ENCODE results near the gene TFPI.
A peak's percentile ranks its signal among the peaks of the same experiment; 100 is the strongest.

TFPI gene

GRCh38 chr2:187590175-187590574 is 35.9 kb upstream of the TFPI start:
- no peak overlapping the region for H3K4me2 ChIP-seq
- H3K79me2 ChIP-seq (ENCODE audit: insufficient read depth, low read depth) = no peaks in the 10 kb centered on the region
- H3K36me3 ChIP-seq (ENCODE audit: insufficient read depth) = no peaks in the 10 kb centered on the region
- no peak for TF ChIP-seq CTCF (conservative IDR thresholded peaks at IDR 0.05; ENCODE audit: low read depth, low read length)
- no peaks in the 10 kb centered on the region for H4K20me1 ChIP-seq (ENCODE audit: insufficient read depth)
- no peaks in the 10 kb centered on the region for H3K27me3 ChIP-seq (ENCODE audit: insufficient read depth, low read depth)
- no peak overlapping the region for H2AFZ ChIP-seq (ENCODE audit: low read depth)
- H3K4me3 ChIP-seq (IDR thresholded peaks at IDR 0.05; ENCODE audit: insufficient read depth, low read depth, low read length) = no peak overlapping the region
- no peak overlapping the region for H3K27ac ChIP-seq
- H3K9ac ChIP-seq = no peak overlapping the region
- peaks cover 4% of the 10 kb centered on the region for H3K4me1 ChIP-seq (ENCODE audit: low read depth, poor library complexity, severe bottlenecking)

GRCh38 chr2:187586011-187586641 is 31.9 kb upstream of the TFPI start:
- no peak for TF ChIP-seq CTCF (conservative IDR thresholded peaks at IDR 0.05; ENCODE audit: low read depth, low read length)
- no peaks in the 10 kb centered on the region for H3K79me2 ChIP-seq (ENCODE audit: insufficient read depth, low read depth)
- no peaks in the 10 kb centered on the region for H4K20me1 ChIP-seq (ENCODE audit: insufficient read depth)
- H3K27ac ChIP-seq = no peak overlapping the region
- H2AFZ ChIP-seq (ENCODE audit: low read depth) = no peak overlapping the region
- no peaks in the 10 kb centered on the region for H3K36me3 ChIP-seq (ENCODE audit: insufficient read depth)
- H3K4me2 ChIP-seq = no peak overlapping the region
- H3K4me3 ChIP-seq (IDR thresholded peaks at IDR 0.05; ENCODE audit: insufficient read depth, low read depth, low read length) = no peak overlapping the region
- no peaks in the 10 kb centered on the region for H3K27me3 ChIP-seq (ENCODE audit: insufficient read depth, low read depth)
- H3K9ac ChIP-seq = no peak overlapping the region
- H3K4me1 ChIP-seq (ENCODE audit: low read depth, poor library complexity, severe bottlenecking) = peaks cover 11% of the 10 kb centered on the region

- Histone ChIP-seq H3K4me1 (ENCODE audit: low read depth, poor library complexity, severe bottlenecking) (peaks cover 18% of the 10 kb centered on the region), H3K9ac (0 out of 2 replicates have a peak overlapping the region, but pooled peaks have one; percentile 17), H3K4me3 (IDR thresholded peaks at IDR 0.05; ENCODE audit: insufficient read depth, low read depth, low read length) (peak overlapping the region; percentile 89), H3K79me2 (ENCODE audit: insufficient read depth, low read depth) (no peaks in the 10 kb centered on the region), H3K4me2 (peak overlapping the region; percentile 86), H4K20me1 (ENCODE audit: insufficient read depth) (no peaks in the 10 kb centered on the region), H3K36me3 (ENCODE audit: insufficient read depth) (no peaks in the 10 kb centered on the region), H3K27ac (0 out of 2 replicates have a peak overlapping the region, but pooled peaks have one; percentile 8), H3K27me3 (ENCODE audit: insufficient read depth, low read depth) (no peaks in the 10 kb centered on the region), H2AFZ (ENCODE audit: low read depth) (peak overlapping the region; percentile 57)
- TF ChIP-seq CTCF (conservative IDR thresholded peaks at IDR 0.05; ENCODE audit: low read depth, low read length) = peak; percentile 80
These were observed 27.1 kb upstream of the TFPI start for GRCh38 chr2:187581125-187581896.

- no peak for TF ChIP-seq CTCF (conservative IDR thresholded peaks at IDR 0.05; ENCODE audit: low read depth, low read length)
- Histone ChIP-seq H3K4me3 (IDR thresholded peaks at IDR 0.05; ENCODE audit: insufficient read depth, low read depth, low read length) (peak overlapping the region; percentile 89), H3K4me1 (ENCODE audit: low read depth, poor library complexity, severe bottlenecking) (peaks cover 15% of the 10 kb centered on the region), H3K79me2 (ENCODE audit: insufficient read depth, low read depth) (no peaks in the 10 kb centered on the region), H3K4me2 (peak overlapping the region; percentile 86), H4K20me1 (ENCODE audit: insufficient read depth) (no peaks in the 10 kb centered on the region), H2AFZ (ENCODE audit: low read depth) (peak overlapping the region; percentile 57; the same call in 1 of the 2 replicates), H3K27ac (0 out of 2 replicates have a peak overlapping the region, but pooled peaks have one; percentile 8), H3K27me3 (ENCODE audit: insufficient read depth, low read depth) (no peaks in the 10 kb centered on the region), H3K36me3 (ENCODE audit: insufficient read depth) (no peaks in the 10 kb centered on the region), H3K9ac (0 out of 2 replicates have a peak overlapping the region, but pooled peaks have one; percentile 17)
These were observed 26.4 kb upstream of the TFPI start for GRCh38 chr2:187580462-187581124.
